ENCODE results near the gene KLHL29. TPM values are rescaled to one million over a fixed set of nuclear protein-coding genes. Genes with fewer than 3 reads are reported as not detected.

KLHL29 gene
- total and polyA plus RNA-seq, 2 of the 13 experiments (the other 11 are each of a cell fraction or from before 2014, with no cell fraction given), result 0.01 TPM; not detected in 1

GRCh38 chr2:23673830-23674679 lies 289.1 kb downstream of the KLHL29 start (continued):
- no peak for TF ChIP-seq FOXO4 (CRISPR knock-in tag; conservative IDR thresholded peaks at IDR 0.05)
- TF ChIP-seq SNAPC2 (CRISPR knock-in tag; IDR thresholded peaks at IDR 0.05), result no peak
- no peak for TF ChIP-seq POLR2A (IDR thresholded peaks at IDR 0.05; ENCODE audit: insufficient read depth in 1 of 2, low read depth in 2 of 2, low read length in 2 of 2)
- no peak for TF ChIP-seq ZNF75D (CRISPR knock-in tag; IDR thresholded peaks at IDR 0.05; ENCODE audit: borderline replicate concordance)
- no peak for TF ChIP-seq PAWR (CRISPR knock-in tag; IDR thresholded peaks at IDR 0.05; ENCODE audit: borderline replicate concordance)
- TF ChIP-seq GLI4 (CRISPR knock-in tag; IDR thresholded peaks at IDR 0.05; ENCODE audit: borderline replicate concordance), result no peak
- no peak for TF ChIP-seq CBX1 (IDR thresholded peaks at IDR 0.05; ENCODE audit: low read depth)
- TF ChIP-seq ZBTB21 (CRISPR knock-in tag; IDR thresholded peaks at IDR 0.05), result no peak; the same call in 1 of the 2 replicates
- no peak for TF ChIP-seq CENPX (CRISPR knock-in tag; IDR thresholded peaks at IDR 0.05)
- TF ChIP-seq FOXC1 (CRISPR knock-in tag; IDR thresholded peaks at IDR 0.05; ENCODE audit: borderline replicate concordance), result no peak
- 0 out of 2 replicates have a peak, but pooled peaks have one; percentile 24 for TF ChIP-seq PHF20 (CRISPR knock-in tag; IDR thresholded peaks at IDR 0.05)
- TF ChIP-seq EHMT2 (IDR thresholded peaks at IDR 0.05; ENCODE audit: borderline replicate concordance, low read depth, low read length), result peak; percentile 96; the same call in 1 of the 2 replicates
- no peak for TF ChIP-seq ZNF34 (CRISPR knock-in tag; IDR thresholded peaks at IDR 0.05; ENCODE audit: borderline replicate concordance)
- TF ChIP-seq MED8 (CRISPR knock-in tag; IDR thresholded peaks at IDR 0.05; ENCODE audit: insufficient replicate concordance), result no peak
- no peak for TF ChIP-seq ZC3H13 (CRISPR knock-in tag; IDR thresholded peaks at IDR 0.05)
- TF ChIP-seq ZNF207 (IDR thresholded peaks at IDR 0.05; ENCODE audit: borderline replicate concordance), result no peak
- no peak for TF ChIP-seq ZBTB40 (IDR thresholded peaks at IDR 0.05)
- TF ChIP-seq ZBTB40 (CRISPR knock-in tag; IDR thresholded peaks at IDR 0.05), result 0 out of 2 replicates have a peak, but pooled peaks have one; percentile 38

Measured in HepG2 (cell line).